HEK293T (cell line): ENCODE results near the gene LEAP2.

Experiments used
- FOXA1 ChIP-seq: fragments of 450-650 bp; IDR thresholded peaks from 2 replicates; pipeline ENCODE4 v1.6.1; 2016; ENCODE audit warnings: mild to moderate bottlenecking
- TARDBP ChIP-seq: fragments of 450-650 bp; IDR thresholded peaks from 2 replicates; pipeline ENCODE4 v1.6.1; 2016

DNA sequence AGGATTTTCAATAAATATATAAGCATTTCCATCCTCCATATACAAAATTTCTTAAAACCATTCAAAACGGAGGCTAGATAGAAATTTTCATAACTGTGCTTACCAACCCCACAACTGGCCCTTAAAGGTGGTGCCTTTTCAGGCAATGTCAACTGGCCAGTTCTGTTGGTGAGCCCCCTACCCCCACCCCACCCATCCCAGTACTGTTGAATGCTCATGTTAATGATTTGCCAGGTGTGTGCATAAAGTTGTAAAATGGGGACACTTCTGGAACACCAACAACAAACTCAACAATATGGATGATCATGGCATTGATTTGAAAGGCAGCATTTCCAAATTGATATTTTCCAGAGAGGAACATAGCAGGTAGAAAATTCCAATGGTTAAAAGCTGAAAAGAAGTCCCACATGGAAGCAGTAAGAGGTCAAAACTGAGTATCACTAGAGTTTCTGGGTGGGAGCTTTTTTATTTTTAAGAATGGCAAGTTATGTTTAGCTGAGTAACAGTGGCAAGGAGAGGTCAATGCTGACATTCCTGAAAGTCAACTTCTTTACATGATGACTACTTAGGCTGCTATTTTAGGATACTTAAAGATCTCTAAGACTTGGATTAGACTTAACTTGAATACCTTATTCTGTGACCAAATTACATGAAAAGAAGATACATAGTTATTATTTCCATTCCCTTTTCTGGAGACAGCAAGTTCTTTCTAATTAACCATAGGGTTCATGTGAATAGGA, 2.7 kb downstream of the LEAP2 start:
- TF ChIP-seq TARDBP = no peak
- no peak for TF ChIP-seq FOXA1
